Pancreas (tissue), 10 donors: ENCODE measurements around the gene GLE1. TPM values are rescaled to one million over a fixed set of nuclear protein-coding genes. Genes with fewer than 3 reads are reported as not detected.

ENCODE experiments used
- ATAC-seq, 4 donors: fragments of 200-7000 bp; cut with Tn5 transposase; one replicate each; pipeline versions ENCODE4 v1.8.0 to v1.9.1; 2020; ENCODE audit warnings: mild to moderate bottlenecking in 4 of 4, moderate library complexity in 4 of 4
- DNase-seq, 6 donors: peaks; one replicate each; pipeline ENCODE4 v3.0.0-alpha.2; 2020
- FAIRE-seq: peaks from 2 replicates; lab custom pipeline; 2012; peaks lifted over from hg19 to GRCh38; lab: Jason Lieb, UNC
- H3K27ac ChIP-seq, 4 donors: fragments of 200-600 bp; sonication (generic); 1 replicate in 3 of 4; 2 replicates in 1 of 4; pipeline versions ENCODE4 v1.5.0 to v1.8.0; 2020
- H3K27me3 ChIP-seq, 4 donors: fragments of 200-600 bp; one replicate each; pipeline ENCODE4 v1.8.0; 2021
- H3K36me3 ChIP-seq, 3 donors: fragments of 200-600 bp; sonication (generic) in 1 of 3; one replicate each; pipeline versions ENCODE4 v1.5.0 to v1.8.0; 2020 to 2021
- H3K4me1 ChIP-seq, 3 donors: fragments of 200-600 bp; one replicate each; pipeline ENCODE4 v1.8.0; 2021
- H3K4me3 ChIP-seq, 4 donors: fragments of 200-600 bp; sonication (generic) in 2 of 4; one replicate each; pipeline versions ENCODE4 v1.5.0 to v1.8.0; 2020 to 2021
- H3K9me3 ChIP-seq, 4 donors: fragments of 200-600 bp; one replicate each; pipeline ENCODE4 v1.8.0; 2021
- WGBS, 2 donors: extraction: QIAGEN DNeasy Blood & Tissue Kit; methylation state at CpG; one replicate each; pipeline ENCODE4 v1.1.7; 2013; 5-methylcytosine and 5-hydroxymethylcytosine counted together
- intact Hi-C, 3 donors: fragments of 100-400 bp; cut with DNase I; formaldehyde crosslinking; loops; one replicate each; pipeline versions ENCODE4 v1.11.1 to v1.14.2; 2022
- polyA plus RNA-seq, 2 donors: library from polyadenylated mRNA; stranded (reverse); fragments of 200-250 nt; gene quantifications; one replicate each; pipeline ENCODE4 v1.2.3, GENCODE V29; 2013
- total RNA-seq, 6 donors: library from RNA; stranded (reverse); fragmentation: NEBNext Ultra II Directional in 4 of 6; extraction: Animal tissue kit (Norgen Biotek cat#: 25700) in 4 of 6; gene quantifications; one replicate each; pipeline versions ENCODE4 v1.2.1 to v1.2.4, GENCODE V29; 2021 to 2023
- TF ChIP-seq, protein P1 (sequence below), 4 donors: fragments of 200-600 bp; sonication (generic) in 3 of 4; IDR thresholded peaks; one replicate each; pipeline versions ENCODE4 v1.5.0 to v1.8.0; 2021; ENCODE audit warnings: antibody characterized with exemption in 4 of 4
- donor health status: healthy with polysubstance abuse.
- donor health status: DM: no; HTN: no; CAD: no; lungs with moderate emphysema.
- donor health status: DM: no; HTN: no; CAD: no.
- donor health status: control.
- donor health status: control.
- donor health status: Bipolar disorder and iron deficiency.
- donor health status: DM: yes; HTN: yes; CAD: no.
- donor health status: DM: no; HTN: no; CAD: no.
- donor health status: DM: no; HTN: no; CAD: no.
- donor health status: DM: yes; HTN: yes; CAD: no.

The GLE1 gene
- total and polyA plus RNA-seq, 8 donors, result 4.8 to 11.2 (median 8.0) TPM

DNA sequence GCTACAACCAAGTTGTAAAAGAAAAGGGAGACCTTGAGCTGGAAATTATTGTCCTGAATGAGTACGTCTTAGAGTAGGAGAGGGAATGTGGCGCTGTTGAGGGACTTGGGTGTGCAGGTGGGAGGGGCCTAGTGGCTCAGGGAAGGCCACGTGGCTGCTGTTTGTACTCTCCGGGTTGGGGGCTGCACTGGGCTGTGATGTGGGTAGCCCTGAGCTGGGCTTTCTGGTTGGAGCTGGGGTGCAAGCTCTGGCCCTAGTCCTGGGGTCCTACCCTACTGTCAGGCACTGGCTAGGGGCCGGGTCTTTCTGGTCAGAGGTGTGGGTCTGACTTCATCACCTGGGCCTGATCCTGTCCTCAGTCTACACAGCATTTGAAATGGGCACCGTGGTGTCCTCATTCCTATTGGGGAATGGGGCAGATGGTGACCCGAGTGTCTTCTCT lies 19.1 kb upstream of the GLE1 start:
- DNase-seq, result no peak
- no peak for ATAC-seq
- no peak for FAIRE-seq
- Histone ChIP-seq H3K9me3 (no peaks in the 10 kb centered on the region), H3K27me3 (no peaks in the 10 kb centered on the region), H3K36me3 (peaks cover 0 to 18% (median 3%) of the 10 kb centered on the region in 3 donors), H3K4me3 (no peak overlapping the region), H3K4me1 (no peaks in the 10 kb centered on the region), H3K27ac (no peak overlapping the region)
- 76 to 83% methylated on average over 7 of the region's 7 CpGs for WGBS, 2 donors
- TF ChIP-seq, protein P1, sequence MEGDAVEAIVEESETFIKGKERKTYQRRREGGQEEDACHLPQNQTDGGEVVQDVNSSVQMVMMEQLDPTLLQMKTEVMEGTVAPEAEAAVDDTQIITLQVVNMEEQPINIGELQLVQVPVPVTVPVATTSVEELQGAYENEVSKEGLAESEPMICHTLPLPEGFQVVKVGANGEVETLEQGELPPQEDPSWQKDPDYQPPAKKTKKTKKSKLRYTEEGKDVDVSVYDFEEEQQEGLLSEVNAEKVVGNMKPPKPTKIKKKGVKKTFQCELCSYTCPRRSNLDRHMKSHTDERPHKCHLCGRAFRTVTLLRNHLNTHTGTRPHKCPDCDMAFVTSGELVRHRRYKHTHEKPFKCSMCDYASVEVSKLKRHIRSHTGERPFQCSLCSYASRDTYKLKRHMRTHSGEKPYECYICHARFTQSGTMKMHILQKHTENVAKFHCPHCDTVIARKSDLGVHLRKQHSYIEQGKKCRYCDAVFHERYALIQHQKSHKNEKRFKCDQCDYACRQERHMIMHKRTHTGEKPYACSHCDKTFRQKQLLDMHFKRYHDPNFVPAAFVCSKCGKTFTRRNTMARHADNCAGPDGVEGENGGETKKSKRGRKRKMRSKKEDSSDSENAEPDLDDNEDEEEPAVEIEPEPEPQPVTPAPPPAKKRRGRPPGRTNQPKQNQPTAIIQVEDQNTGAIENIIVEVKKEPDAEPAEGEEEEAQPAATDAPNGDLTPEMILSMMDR (IDR thresholded peaks at IDR 0.05), result no peak
- intact Hi-C loops, result no loop called here

GRCh38 chr9:128486201-128486600 lies 18.3 kb upstream of the GLE1 start:
- no peak for FAIRE-seq
- intact Hi-C loops, result no loop called here
- Histone ChIP-seq H3K36me3 (peaks cover 0 to 18% (median 3%) of the 10 kb centered on the region in 3 donors), H3K9me3 (no peaks in the 10 kb centered on the region), H3K27me3 (no peaks in the 10 kb centered on the region), H3K4me1 (no peaks in the 10 kb centered on the region), H3K27ac (no peak overlapping the region), H3K4me3 (no peak overlapping the region)
- TF ChIP-seq, protein P1 (IDR thresholded peaks at IDR 0.05), result no peak
- DNase-seq, result no peak
- ATAC-seq, result no peak

- TF ChIP-seq, protein P1 (IDR thresholded peaks at IDR 0.05), result no peak
- H3K4me3 ChIP-seq, result no peak overlapping the region
- intact Hi-C loops, result no loop called here
- no peak overlapping the region for H3K27ac ChIP-seq
- 91 to 94% methylated on average over 2 of the region's 2 CpGs for WGBS, 2 donors
- no peaks in the 10 kb centered on the region for H3K9me3 ChIP-seq
- peaks cover 0 to 9% (median 0%) of the 10 kb centered on the region in 3 donors for H3K36me3 ChIP-seq
- H3K4me1 ChIP-seq, result no peaks in the 10 kb centered on the region
- DNase-seq, result no peak
- H3K27me3 ChIP-seq, result no peaks in the 10 kb centered on the region
- no peak for ATAC-seq
- FAIRE-seq, result no peak
These were observed 11.1 kb upstream of the GLE1 start for GRCh38 chr9:128493424-128493823.

GRCh38 chr9:128494108-128494745 lies 10.3 kb upstream of the GLE1 start:
- no peak for FAIRE-seq

More at GRCh38 chr9:128494108-128494745, 10.3 kb upstream of the GLE1 start:
- H3K4me3 ChIP-seq, result no peak overlapping the region
- H3K4me1 ChIP-seq, result no peaks in the 10 kb centered on the region
- H3K27me3 ChIP-seq, result no peaks in the 10 kb centered on the region
- no peak overlapping the region for H3K27ac ChIP-seq
- peak in 2 of 4 donors; percentile 72 to 77 for ATAC-seq
- DNase-seq, result peak; percentile 21 to 82 (median 49)
- intact Hi-C loops, result no loop called here
- H3K36me3 ChIP-seq, result peaks cover 0 to 9% (median 4%) of the 10 kb centered on the region in 3 donors
- WGBS, 2 donors, result 49 to 57% methylated on average over 13 of the region's 13 CpGs
- H3K9me3 ChIP-seq, result no peaks in the 10 kb centered on the region
- TF ChIP-seq, protein P1 (IDR thresholded peaks at IDR 0.05), result no peak
